ENCODE results near the gene SLC8A2.

- TF ChIP-seq EP300 (IDR thresholded peaks at IDR 0.05; ENCODE audit: borderline replicate concordance in 1 of 2, low read depth in 2 of 2, low read length in 2 of 2) (no peak), CTCF (IDR thresholded peaks at IDR 0.05; ENCODE audit: control extremely low read depth in 1 of 3, insufficient read depth in 1 of 3, low read depth in 1 of 3, low read length in 3 of 3) (no peak), JUN (IDR thresholded peaks at IDR 0.05; ENCODE audit: low read depth, low read length) (no peak), POLR2AphosphoS5 (IDR thresholded peaks at IDR 0.05; ENCODE audit: low read depth, low read length) (no peak), KDM5A (IDR thresholded peaks at IDR 0.05; ENCODE audit: low read length) (no peak), RNF2 (IDR thresholded peaks at IDR 0.05; ENCODE audit: borderline replicate concordance, low read depth, low read length, missing control alignments, poor library complexity, severe bottlenecking) (no peak), USF2 (IDR thresholded peaks at IDR 0.05; ENCODE audit: low read length) (no peak), ASH2L (IDR thresholded peaks at IDR 0.05; ENCODE audit: low read length) (no peak), SP1 (IDR thresholded peaks at IDR 0.05; ENCODE audit: low read depth, low read length) (no peak), SIN3A (conservative IDR thresholded peaks at IDR 0.05 in 1 of 2, IDR thresholded peaks at IDR 0.05 in 1 of 2; ENCODE audit: low read depth in 1 of 2, low read length in 2 of 2) (no peak), POLR2A (IDR thresholded peaks at IDR 0.05; ENCODE audit: control extremely low read depth in 1 of 2, low read depth in 2 of 2, low read length in 2 of 2) (no peak)
These were observed 16.1 kb upstream of the SLC8A2 start for GRCh38 chr19:47487551-47488515.
